Keratinocyte (primary cell): Measurements from ENCODE around the gene MYBPC1. TPM values are rescaled to one million over a fixed set of nuclear protein-coding genes. Genes with fewer than 3 reads are reported as not detected.

ENCODE experiments used
- DNase-seq: peaks from one replicate; pipeline ENCODE4 v3.0.0-alpha.2; 2011; ENCODE audit warnings: low read depth, missing footprints, low spot score
- FAIRE-seq: peaks from 2 replicates; lab custom pipeline; 2011; peaks lifted over from hg19 to GRCh38; lab: Jason Lieb, UNC
- H2AFZ ChIP-seq: 2 replicates; pipeline ENCODE4 v1.6.0; 2012; ENCODE audit warnings: low read length, control low read depth, inconsistent platforms; ENCODE audit not compliant: control insufficient read depth
- H3K27ac ChIP-seq: 2 replicates; pipeline ENCODE4 v1.5.1; 2011; ENCODE audit warnings: low read length; ENCODE audit not compliant: control insufficient read depth, insufficient read depth
- H3K27me3 ChIP-seq: 3 replicates; pipeline ENCODE4 v1.6.0; 2011; ENCODE audit warnings: low read length; ENCODE audit not compliant: control insufficient read depth, insufficient read depth; ENCODE audit errors: extremely low read depth
- H3K36me3 ChIP-seq, 2 experiments: 2 replicates in 1 of 2; 3 replicates in 1 of 2; pipeline ENCODE4 v1.5.1; 2011; ENCODE audit warnings: low read length in 2 of 2, mild to moderate bottlenecking in 1 of 2; ENCODE audit not compliant: control insufficient read depth in 2 of 2, insufficient read depth in 2 of 2; ENCODE audit errors: extremely low read depth in 1 of 2
- H3K4me1 ChIP-seq: 3 replicates; pipeline ENCODE4 v1.5.1; 2011; ENCODE audit warnings: low read length; ENCODE audit not compliant: control insufficient read depth, insufficient read depth; ENCODE audit errors: extremely low read depth
- H3K4me2 ChIP-seq: 3 replicates; pipeline ENCODE4 v1.6.0; 2011; ENCODE audit warnings: low read depth, low read length; ENCODE audit not compliant: control insufficient read depth, insufficient read depth; ENCODE audit errors: extremely low read depth
- H3K4me3 ChIP-seq, 3 experiments: fragments of 200-600 bp in 1 of 3; sonication (generic) in 1 of 3; 2 replicates in 2 of 3; 3 replicates in 1 of 3; pipeline ENCODE4 v1.5.1; 2011 to 2016; ENCODE audit warnings: low read length in 3 of 3, mild to moderate bottlenecking in 3 of 3, control low read depth in 2 of 3, inconsistent platforms in 1 of 3, low read depth in 1 of 3, mixed read lengths in 1 of 3, mixed run types in 1 of 3, moderate library complexity in 1 of 3; ENCODE audit not compliant: control insufficient read depth in 2 of 3, insufficient read depth in 2 of 3; ENCODE audit errors: extremely low read depth in 1 of 3
- H3K79me2 ChIP-seq: 2 replicates; pipeline ENCODE4 v1.6.0; 2012; ENCODE audit warnings: low read length; ENCODE audit not compliant: control insufficient read depth, insufficient read depth
- H3K9ac ChIP-seq: 3 replicates; pipeline ENCODE4 v1.6.0; 2011; ENCODE audit warnings: low read length; ENCODE audit not compliant: control insufficient read depth, insufficient read depth; ENCODE audit errors: extremely low read depth
- H3K9me1 ChIP-seq: 3 replicates; pipeline ENCODE4 v1.6.0; 2011; ENCODE audit warnings: low read length; ENCODE audit not compliant: control insufficient read depth, insufficient read depth; ENCODE audit errors: extremely low read depth
- H3K9me3 ChIP-seq: 2 replicates; pipeline ENCODE4 v1.5.1; 2012; ENCODE audit warnings: low read depth, low read length; ENCODE audit not compliant: control insufficient read depth
- H4K20me1 ChIP-seq: 3 replicates; pipeline ENCODE4 v1.6.0; 2011; ENCODE audit warnings: low read length; ENCODE audit not compliant: control insufficient read depth, insufficient read depth; ENCODE audit errors: extremely low read depth
- CTCF ChIP-seq, 3 experiments: IDR thresholded peaks in 1 of 3; conservative IDR thresholded peaks in 1 of 3; optimal IDR thresholded peaks in 1 of 3; 2 replicates in 2 of 3; 3 replicates in 1 of 3; pipeline versions ENCODE3 to v1.5.1; 2011; ENCODE audit warnings: low read length in 3 of 3, mild to moderate bottlenecking in 3 of 3, moderate library complexity in 2 of 3, control low read depth in 1 of 3, inconsistent platforms in 1 of 3; ENCODE audit not compliant: insufficient read depth in 2 of 3; ENCODE audit errors: extremely low read depth in 1 of 3
- EZH2 ChIP-seq: IDR thresholded peaks from one replicate; pipeline ENCODE4 v1.6.1; 2012; ENCODE audit warnings: inconsistent platforms, mild to moderate bottlenecking, low read length, moderate library complexity
- dilution Hi-C: fragments of 300-500 bp; cut with MboI; formaldehyde crosslinking; loops from one replicate; pipeline ENCODE4 v1.7.0; 2020; ENCODE audit warnings: low sequenced_read_pairs; ENCODE audit not compliant: extremely low pct_ligation_motif_present
- polyA plus RNA-seq, 5 experiments: library from polyadenylated mRNA; depleted of rRNA in 3 of 5; stranded (reverse) in 3 of 5; stranded (forward) in 1 of 5; unstranded in 1 of 5; fragments of >200 nt; gene quantifications; 1 replicate in 1 of 5; 2 replicates in 3 of 5; 3 replicates in 1 of 5; pipeline versions ENCODE4 v1.2.1 to v1.2.3, GENCODE V29; 2011 to 2012; ENCODE audit warnings: missing spikeins in 2 of 5, low read depth in 1 of 5, low replicate concordance in 1 of 5

Gene MYBPC1
- polyA plus RNA-seq, 1 donor (not counting 4 experiments of a cell fraction or from before 2014, with no cell fraction given), result not detected

- DNase-seq (no peak), FAIRE-seq (no peak)
- H3K79me2 ChIP-seq, result no peaks in the 10 kb centered on the region
- H3K36me3 ChIP-seq, result no peaks in the 10 kb centered on the region
- dilution Hi-C loops, result no loop called here
- no peak overlapping the region for H3K4me2 ChIP-seq
- H3K4me3 ChIP-seq, result no peak overlapping the region
- H3K9me1 ChIP-seq, result no peaks in the 10 kb centered on the region
- no peak overlapping the region for H2AFZ ChIP-seq
- H3K4me1 ChIP-seq, result no peaks in the 10 kb centered on the region
- no peak overlapping the region for H3K27ac ChIP-seq
- no peaks in the 10 kb centered on the region for H4K20me1 ChIP-seq
- H3K9ac ChIP-seq, result no peak overlapping the region
- no peaks in the 10 kb centered on the region for H3K27me3 ChIP-seq
- no peaks in the 10 kb centered on the region for H3K9me3 ChIP-seq
- TF ChIP-seq CTCF (optimal IDR thresholded peaks at IDR 0.05 in 1 of 3, IDR thresholded peaks at IDR 0.05 in 1 of 3, conservative IDR thresholded peaks at IDR 0.05 in 1 of 3; ENCODE audit: extremely low read depth in 1 of 3, insufficient read depth in 2 of 3, low read length in 3 of 3) (no peak), EZH2 (no peak)
Observed at GRCh38 chr12:101607894-101608293, 13.1 kb downstream of the MYBPC1 start.

GRCh38 chr12:101608301-101609133 is 13.7 kb downstream of the MYBPC1 start:
- no peaks in the 10 kb centered on the region for H4K20me1 ChIP-seq
- no peak overlapping the region for H3K4me2 ChIP-seq
- no peak overlapping the region for H3K9ac ChIP-seq
- H3K4me1 ChIP-seq, result no peaks in the 10 kb centered on the region
- FAIRE-seq, result no peak
- H2AFZ ChIP-seq, result no peak overlapping the region
- TF ChIP-seq EZH2 (no peak), CTCF (optimal IDR thresholded peaks at IDR 0.05 in 1 of 3, IDR thresholded peaks at IDR 0.05 in 1 of 3, conservative IDR thresholded peaks at IDR 0.05 in 1 of 3; ENCODE audit: extremely low read depth in 1 of 3, insufficient read depth in 2 of 3, low read length in 3 of 3) (no peak)
- H3K4me3 ChIP-seq, result no peak overlapping the region
- H3K9me1 ChIP-seq, result no peaks in the 10 kb centered on the region
- no peak overlapping the region for H3K27ac ChIP-seq
- no peaks in the 10 kb centered on the region for H3K9me3 ChIP-seq
- no peaks in the 10 kb centered on the region for H3K79me2 ChIP-seq
- H3K27me3 ChIP-seq, result no peaks in the 10 kb centered on the region
- H3K36me3 ChIP-seq, result no peaks in the 10 kb centered on the region
- dilution Hi-C loops, result no loop called here
- no peak for DNase-seq
